CD4-positive, alpha-beta T cell (primary cell): Measurements from ENCODE around the gene IL17F. TPM values are rescaled to one million over a fixed set of nuclear protein-coding genes. Genes with fewer than 3 reads are reported as not detected.

Source experiments
- ATAC-seq: fragments of 200-7000 bp; cut with Tn5 transposase; one replicate; pipeline ENCODE4 v1.10.0; 2022; ENCODE audit warnings: mild to moderate bottlenecking; ENCODE audit not compliant: poor library complexity
- CTCF ChIA-PET: fragments of 350-600 bp; sonication (Branson Sonifier 250); formaldehyde crosslinking; loops from one replicate; lab custom pipeline; 2021; ENCODE audit warnings: antibody characterized with exemption, inconsistent platforms; lab: Charles Lee
- POLR2A ChIA-PET: fragments of 350-600 bp; sonication (Branson Sonifier 250); formaldehyde crosslinking; loops from one replicate; lab custom pipeline; 2021; ENCODE audit warnings: antibody characterized with exemption, inconsistent platforms; lab: Charles Lee
- DNase-seq, 14 experiments: peaks; one replicate each; pipeline ENCODE4 v3.0.0-alpha.2; 2013 to 2020; ENCODE audit warnings: mixed read lengths in 2 of 14
- H3K27ac ChIP-seq, 2 donors: one replicate each; pipeline versions ENCODE4 v1.5.1 to v1.7.0; 2013; ENCODE audit warnings: low read length in 2 of 2, low read depth in 1 of 2, mild to moderate bottlenecking in 1 of 2
- H3K27me3 ChIP-seq, 2 experiments: 1 replicate in 1 of 2; 2 replicates in 1 of 2; pipeline versions ENCODE4 v1.6.1 to v1.7.0; 2013; ENCODE audit warnings: low read length in 2 of 2, control low read depth in 1 of 2, mild to moderate bottlenecking in 1 of 2, moderate library complexity in 1 of 2; ENCODE audit not compliant: insufficient read depth in 2 of 2, control insufficient read depth in 1 of 2
- H3K36me3 ChIP-seq: one replicate; pipeline ENCODE4 v1.6.1; 2013; ENCODE audit warnings: low read length, control low read depth; ENCODE audit not compliant: insufficient read depth
- H3K4me1 ChIP-seq: one replicate; pipeline ENCODE4 v1.6.1; 2013; ENCODE audit warnings: low read length, control low read depth; ENCODE audit not compliant: insufficient read depth
- H3K4me3 ChIP-seq: one replicate; pipeline ENCODE4 v1.5.1; 2013; ENCODE audit warnings: mild to moderate bottlenecking, low read length, moderate library complexity
- H3K9me3 ChIP-seq, 2 experiments: 1 replicate in 1 of 2; 2 replicates in 1 of 2; pipeline versions ENCODE4 v1.6.1 to v1.7.0; 2013; ENCODE audit warnings: low read length in 2 of 2, mild to moderate bottlenecking in 2 of 2, control low read depth in 1 of 2, moderate library complexity in 1 of 2; ENCODE audit not compliant: control insufficient read depth in 1 of 2, insufficient read depth in 1 of 2
- H3K27ac Mint-ChIP-seq: one replicate; pipeline ENCODE4 v1.8.0; 2020; ENCODE audit warnings: mixed read lengths
- H3K27me3 Mint-ChIP-seq: one replicate; pipeline ENCODE4 v1.8.0; 2021; ENCODE audit warnings: mixed read lengths
- H3K36me3 Mint-ChIP-seq: one replicate; pipeline ENCODE4 v1.8.0; 2021; ENCODE audit warnings: low read depth, mixed read lengths
- H3K4me1 Mint-ChIP-seq: one replicate; pipeline ENCODE4 v1.8.0; 2021; ENCODE audit warnings: low read depth, mixed read lengths
- H3K4me3 Mint-ChIP-seq: one replicate; pipeline ENCODE4 v1.8.0; 2020; ENCODE audit warnings: mild to moderate bottlenecking, mixed read lengths
- H3K9me3 Mint-ChIP-seq: one replicate; pipeline ENCODE4 v1.8.0; 2020; ENCODE audit warnings: mixed read lengths
- CTCF ChIP-seq: fragments of 200-600 bp; IDR thresholded peaks from one replicate; pipeline ENCODE4 v1.8.0; 2022; ENCODE audit warnings: antibody characterized with exemption, mild to moderate bottlenecking
- intact Hi-C, 2 experiments: fragments of 100-400 bp; cut with DNase I in 1 of 2; cut with micrococcal nuclease in 1 of 2; formaldehyde crosslinking; loops; one replicate each; pipeline versions ENCODE4 v1.15.1 to v1.9.0; 2023 to 2025; cut with DNase I, micrococcal nuclease
- total RNA-seq, 174 experiments: library from RNA in 2 of 174; stranded (reverse) in 2 of 174; gene quantifications; one replicate each; pipeline ENCODE4 v1.2.3 and lab custom pipeline; 2021 to 2026

Gene IL17F
- total RNA-seq, 2 experiments from 2014 or later: not detected

- ChIA-PET POLR2A (no interaction called here), CTCF (interaction anchor here (0.6 kb wide), 1 partner anchor 25 kb away, joined by 3 read pairs; no protein-coding TSS in a partner anchor)
These were observed 27.2 kb downstream of the IL17F start for GRCh38 chr6:52216932-52217575.

DNA sequence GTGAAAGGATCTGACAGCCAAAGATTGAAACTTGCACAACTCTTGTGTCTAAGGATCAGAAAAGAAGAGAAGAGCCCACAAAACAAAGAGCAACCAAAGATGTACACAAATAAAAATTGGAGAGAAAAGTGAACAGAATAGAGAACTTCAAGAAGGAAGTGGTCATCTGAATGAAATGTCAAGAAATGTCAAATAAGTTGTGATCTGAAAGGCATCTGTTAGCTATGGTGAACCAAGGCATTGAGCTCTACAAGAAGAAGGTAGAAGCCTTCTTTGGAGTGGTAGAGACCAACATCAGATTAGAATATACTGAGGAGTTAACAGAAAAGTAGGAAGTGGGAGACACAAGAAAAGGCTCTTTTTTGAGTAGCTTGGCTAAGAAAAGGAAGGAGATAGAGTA lies 28.5 kb downstream of the IL17F start:
- intact Hi-C loops: no loop called here
- TF ChIP-seq CTCF: no peak
- no peaks in the 10 kb centered on the region for H3K9me3 Mint-ChIP-seq
- Histone ChIP-seq H3K36me3 (no peaks in the 10 kb centered on the region), H3K4me3 (no peak overlapping the region), H3K9me3 (no peaks in the 10 kb centered on the region), H3K27me3 (no peaks in the 10 kb centered on the region), H3K4me1 (no peaks in the 10 kb centered on the region), H3K27ac (no peak overlapping the region)
- DNase-seq (no peak), ATAC-seq (no peak)
- CTCF ChIA-PET: no interaction called here
- POLR2A ChIA-PET: no interaction called here
- no peaks in the 10 kb centered on the region for H3K27me3 Mint-ChIP-seq
- H3K4me3 Mint-ChIP-seq: no peak overlapping the region
- no peak overlapping the region for H3K27ac Mint-ChIP-seq
- no peaks in the 10 kb centered on the region for H3K36me3 Mint-ChIP-seq
- H3K4me1 Mint-ChIP-seq: peaks cover 12% of the 10 kb centered on the region

More at GRCh38 chr6:52216932-52217575, 27.2 kb downstream of the IL17F start:
- Mint-ChIP-seq H3K4me1 (peaks cover 19% of the 10 kb centered on the region), H3K36me3 (no peaks in the 10 kb centered on the region), H3K27ac (no peak overlapping the region), H3K4me3 (no peak overlapping the region), H3K9me3 (no peaks in the 10 kb centered on the region), H3K27me3 (no peaks in the 10 kb centered on the region)
- Histone ChIP-seq H3K27me3 (no peaks in the 10 kb centered on the region), H3K4me3 (no peak overlapping the region), H3K4me1 (peaks cover 2% of the 10 kb centered on the region), H3K9me3 (no peaks in the 10 kb centered on the region), H3K27ac (no peak overlapping the region), H3K36me3 (no peaks in the 10 kb centered on the region)
- DNase-seq (no peak), ATAC-seq (no peak)
- intact Hi-C loops: no loop called here
- TF ChIP-seq CTCF: no peak

DNA sequence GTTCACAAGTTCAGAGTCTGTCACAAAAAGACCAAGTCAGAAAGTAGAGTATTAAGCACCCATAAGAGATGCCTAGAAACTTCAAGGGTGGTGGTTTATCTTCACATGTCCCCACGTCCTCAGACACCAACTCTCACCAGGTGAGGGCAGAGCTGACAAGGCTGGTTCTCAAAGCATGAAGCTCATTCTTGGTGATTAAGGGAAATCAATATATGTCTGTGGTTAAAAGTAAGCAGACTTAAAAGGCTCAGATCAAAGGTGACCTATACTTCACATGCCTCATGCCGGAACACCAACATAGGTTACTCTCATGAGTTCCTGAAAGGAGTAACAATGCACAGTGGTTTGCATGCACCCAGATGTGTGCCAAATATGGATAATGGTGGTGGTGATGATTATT lies 31.2 kb downstream of the IL17F start:
- DNase-seq (peak in 3 of 14 experiments; percentile 13 to 32 (median 26)), ATAC-seq (peak; percentile 48)
- Histone ChIP-seq H3K27ac (no peak overlapping the region), H3K36me3 (no peaks in the 10 kb centered on the region), H3K27me3 (no peaks in the 10 kb centered on the region), H3K4me3 (no peak overlapping the region), H3K4me1 (no peaks in the 10 kb centered on the region), H3K9me3 (no peaks in the 10 kb centered on the region)
- H3K4me3 Mint-ChIP-seq: no peak overlapping the region
- H3K9me3 Mint-ChIP-seq: no peaks in the 10 kb centered on the region
- intact Hi-C loops: no loop called here
- no peak for TF ChIP-seq CTCF
- H3K27ac Mint-ChIP-seq: no peak overlapping the region
- H3K4me1 Mint-ChIP-seq: peaks cover 12% of the 10 kb centered on the region
- H3K36me3 Mint-ChIP-seq: no peaks in the 10 kb centered on the region
- H3K27me3 Mint-ChIP-seq: no peaks in the 10 kb centered on the region
- CTCF ChIA-PET: interaction anchor here (1.0 kb wide), 1 partner anchor 50 kb away, joined by 4 read pairs; no protein-coding TSS in a partner anchor
- POLR2A ChIA-PET: no interaction called here
